Measurements from ENCODE around the gene CHEK1. TPM values are rescaled to one million over a fixed set of nuclear protein-coding genes. Genes with fewer than 3 reads are reported as not detected.

The CHEK1 gene
- total RNA-seq, 6 donors from 2014 or later = 1.6 to 3.8 (median 2.7) TPM

- no peaks in the 10 kb centered on the region for H3K27me3 ChIP-seq
- H3K9me3 ChIP-seq = no peaks in the 10 kb centered on the region
- H3K4me3 ChIP-seq = no peak overlapping the region
- DNase-seq (no peak), ATAC-seq (ENCODE audit: low FRiP score in 2 of 2) (no peak)
- WGBS, 2 donors = 85 to 91% methylated on average over 2 of the region's 2 CpGs
- H3K4me1 ChIP-seq = no peaks in the 10 kb centered on the region
- H3K36me3 ChIP-seq = no peaks in the 10 kb centered on the region
- TF ChIP-seq POLR2AphosphoS5 (IDR thresholded peaks at IDR 0.05) (no peak), EP300 (IDR thresholded peaks at IDR 0.05) (no peak), POLR2A (IDR thresholded peaks at IDR 0.05) (no peak), CTCF (IDR thresholded peaks at IDR 0.05) (no peak)
- H3K27ac ChIP-seq = no peak overlapping the region
Observed at GRCh38 chr11:125679837-125680236, 54.9 kb downstream of the CHEK1 start.

- H3K9me3 ChIP-seq = no peaks in the 10 kb centered on the region
- no peaks in the 10 kb centered on the region for H3K4me1 ChIP-seq
- WGBS, 2 donors = 93 to 100% methylated on average over 1 of the region's 1 CpG
- TF ChIP-seq POLR2A (IDR thresholded peaks at IDR 0.05) = no peak
- no peak for TF ChIP-seq CTCF (IDR thresholded peaks at IDR 0.05)
- no peak for TF ChIP-seq POLR2AphosphoS5 (IDR thresholded peaks at IDR 0.05)
- TF ChIP-seq EP300 (IDR thresholded peaks at IDR 0.05) = no peak
- no peak within 1 kb of the TSS for H3K4me3 ChIP-seq
- H3K27ac ChIP-seq = no peak within 1 kb of the TSS
- DNase-seq (no peak), ATAC-seq (ENCODE audit: low FRiP score in 2 of 2) (no peak)
- no peaks in the 10 kb centered on the region for H3K36me3 ChIP-seq
- no peaks in the 10 kb centered on the region for H3K27me3 ChIP-seq
Observed at GRCh38 chr11:125680747-125681146, 55.8 kb downstream of the CHEK1 start, which contains the start of gene ACRV1. Gene ACRV1 (minus strand): TSS chr11:125680847. CDS start chr11:125680780, 67 bp downstream.

GRCh38 chr11:125685228-125685627, 60.3 kb downstream of the CHEK1 start:
- H3K27me3 ChIP-seq = no peaks in the 10 kb centered on the region
- TF ChIP-seq POLR2AphosphoS5 (IDR thresholded peaks at IDR 0.05) (no peak), CTCF (IDR thresholded peaks at IDR 0.05) (no peak), POLR2A (IDR thresholded peaks at IDR 0.05) (no peak), EP300 (IDR thresholded peaks at IDR 0.05) (no peak)

GRCh38 chr11:125688066-125688465, 63.1 kb downstream of the CHEK1 start:
- ATAC-seq (ENCODE audit: low FRiP score in 2 of 2) (no peak), DNase-seq (peak in 1 of 2 donors; percentile 52)
- H3K27me3 ChIP-seq = no peaks in the 10 kb centered on the region
- no peaks in the 10 kb centered on the region for H3K36me3 ChIP-seq
- no peaks in the 10 kb centered on the region for H3K4me1 ChIP-seq
- WGBS, 2 donors = 92 to 97% methylated on average over 11 of the region's 11 CpGs
- H3K9me3 ChIP-seq = no peaks in the 10 kb centered on the region
- no peak for TF ChIP-seq CTCF (IDR thresholded peaks at IDR 0.05)
- no peak for TF ChIP-seq EP300 (IDR thresholded peaks at IDR 0.05)
- no peak for TF ChIP-seq POLR2A (IDR thresholded peaks at IDR 0.05)
- no peak overlapping the region for H3K27ac ChIP-seq
- H3K4me3 ChIP-seq = no peak overlapping the region

More at GRCh38 chr11:125685228-125685627, 60.3 kb downstream of the CHEK1 start:
- H3K36me3 ChIP-seq = no peaks in the 10 kb centered on the region
- H3K9me3 ChIP-seq = no peaks in the 10 kb centered on the region
- no peak for DNase-seq
- 63 to 67% methylated on average over 9 of the region's 9 CpGs for WGBS, 2 donors
- no peaks in the 10 kb centered on the region for H3K4me1 ChIP-seq
- no peak for ATAC-seq (ENCODE audit: low FRiP score in 2 of 2)
- H3K27ac ChIP-seq = no peak overlapping the region
- H3K4me3 ChIP-seq = no peak overlapping the region

- peak in 1 of 2 donors; percentile 31 for ATAC-seq (ENCODE audit: low FRiP score in 2 of 2)
- WGBS, 2 donors = 98 to 100% methylated on average over 3 of the region's 3 CpGs
- no peak for TF ChIP-seq CTCF (IDR thresholded peaks at IDR 0.05)
- no peak for DNase-seq
- no peaks in the 10 kb centered on the region for H3K27me3 ChIP-seq
- no peaks in the 10 kb centered on the region for H3K9me3 ChIP-seq
- no peaks in the 10 kb centered on the region for H3K4me1 ChIP-seq
- H3K36me3 ChIP-seq = no peaks in the 10 kb centered on the region
- H3K27ac ChIP-seq = no peak overlapping the region
- H3K4me3 ChIP-seq = no peak overlapping the region
Observed at GRCh38 chr11:125688632-125689031, 63.7 kb downstream of the CHEK1 start.

Measured in upper lobe of left lung (tissue), 6 donors.